Mucosa of stomach (tissue), 1 donor: ENCODE data around the gene VIM.

Experiments
- H3K27me3 ChIP-seq: one replicate; pipeline ENCODE4 v1.7.0; 2013; ENCODE audit warnings: mild to moderate bottlenecking, low read length; ENCODE audit not compliant: control insufficient read depth, insufficient read depth
- H3K36me3 ChIP-seq: one replicate; pipeline ENCODE4 v1.7.0; 2013; ENCODE audit warnings: low read length; ENCODE audit not compliant: control insufficient read depth, insufficient read depth
- H3K4me1 ChIP-seq: one replicate; pipeline ENCODE4 v1.7.0; 2013; ENCODE audit warnings: mild to moderate bottlenecking, low read length; ENCODE audit not compliant: control insufficient read depth, insufficient read depth
- H3K4me3 ChIP-seq: one replicate; pipeline ENCODE4 v1.7.0; 2013; ENCODE audit warnings: low read length
- H3K9ac ChIP-seq: one replicate; pipeline ENCODE4 v1.7.0; 2013; ENCODE audit warnings: mild to moderate bottlenecking, low read length, moderate library complexity
- H3K9me3 ChIP-seq: one replicate; pipeline ENCODE4 v1.7.0; 2013; ENCODE audit warnings: mild to moderate bottlenecking, low read length, moderate library complexity; ENCODE audit not compliant: control insufficient read depth
- donor health status: Pancreatic carcinoma.

The VIM gene

GRCh38 chr10:17278607-17279240 lies 50.7 kb downstream of the VIM start:
- Histone ChIP-seq H3K9ac (no peak overlapping the region), H3K27me3 (no peaks in the 10 kb centered on the region), H3K36me3 (no peaks in the 10 kb centered on the region), H3K4me3 (no peak overlapping the region), H3K4me1 (no peaks in the 10 kb centered on the region), H3K9me3 (no peaks in the 10 kb centered on the region)

DNA sequence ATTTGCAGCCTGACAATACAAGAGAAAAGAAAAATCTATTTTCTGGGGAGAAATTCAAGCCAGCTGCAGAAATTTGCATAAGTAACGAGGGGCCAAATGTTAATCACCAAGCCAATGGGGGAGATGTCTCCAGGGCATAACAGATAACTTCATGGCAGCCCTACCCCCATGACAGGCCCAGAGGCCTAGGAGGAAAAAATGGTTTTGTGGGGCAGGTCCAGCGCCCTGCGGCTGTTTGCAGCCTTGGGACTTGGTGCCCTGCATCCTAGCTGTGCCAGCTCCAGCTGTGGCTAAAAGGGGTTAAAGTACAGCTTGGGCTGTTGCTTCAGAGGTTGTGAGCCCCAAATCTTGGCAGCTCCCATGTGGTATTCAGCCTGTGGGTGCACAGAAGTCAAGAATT lies 54.3 kb downstream of the VIM start:
- no peaks in the 10 kb centered on the region for H3K4me1 ChIP-seq
- no peak overlapping the region for H3K4me3 ChIP-seq
- H3K9me3 ChIP-seq: no peaks in the 10 kb centered on the region
- H3K9ac ChIP-seq: no peak overlapping the region
- no peaks in the 10 kb centered on the region for H3K27me3 ChIP-seq
- no peaks in the 10 kb centered on the region for H3K36me3 ChIP-seq

- H3K4me1 ChIP-seq: no peaks in the 10 kb centered on the region
- no peaks in the 10 kb centered on the region for H3K9me3 ChIP-seq
- no peak overlapping the region for H3K4me3 ChIP-seq
- no peak overlapping the region for H3K9ac ChIP-seq
- no peaks in the 10 kb centered on the region for H3K27me3 ChIP-seq
- no peaks in the 10 kb centered on the region for H3K36me3 ChIP-seq
Measured at GRCh38 chr10:17286562-17287550, 58.8 kb downstream of the VIM start.
